Measurements from ENCODE around the gene TLL2.
"Not testable (repeated sequence)": the region's sequence is repeated elsewhere in the genome, so short reads cannot be mapped to it uniquely, and the experiment has no call there.

TLL2 gene

DNA sequence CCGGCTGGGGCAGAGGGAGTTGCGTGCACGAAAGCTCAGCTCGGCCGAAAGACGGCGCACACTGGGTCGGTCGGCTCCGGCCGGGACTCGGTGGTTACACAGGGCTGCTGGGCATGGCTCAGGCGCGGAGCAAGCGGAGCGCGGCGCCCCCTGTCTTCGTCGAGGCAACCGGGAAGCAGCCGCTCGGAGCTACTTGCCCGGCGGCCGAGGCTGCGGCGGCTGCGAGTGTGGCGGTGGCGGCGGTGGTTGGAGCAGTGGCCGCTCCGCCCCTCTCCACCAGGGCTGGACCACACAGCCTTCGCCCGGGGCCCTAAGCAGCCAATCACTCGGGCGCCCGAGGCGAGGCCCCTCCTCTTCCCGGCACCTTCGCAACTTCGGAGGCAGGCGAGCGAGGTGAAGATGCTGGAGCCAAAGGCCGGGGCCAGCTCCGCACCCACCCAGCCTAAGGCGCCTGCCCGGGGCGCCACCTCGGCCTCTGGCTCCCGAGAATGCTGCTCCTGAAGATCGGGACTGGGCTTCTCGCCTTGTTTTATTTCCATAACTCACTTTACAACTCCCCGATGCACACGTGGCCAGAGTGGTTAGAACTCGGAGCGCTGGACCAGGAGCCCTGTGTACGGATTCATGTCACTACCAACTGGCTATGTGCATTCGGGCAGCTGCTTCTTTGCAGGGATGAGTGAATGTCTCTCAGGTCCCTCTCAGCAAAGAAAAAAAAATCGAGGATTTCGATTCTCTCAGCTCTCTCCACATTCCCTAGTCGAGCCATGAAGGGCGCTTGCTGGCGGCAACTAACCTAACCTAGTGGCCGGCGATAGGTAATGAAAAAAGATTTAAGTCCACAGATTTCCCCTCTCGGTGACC, at the start of gene TLL2:
Gene TLL2, minus strand, starts transcription at position 229 of the 864 bp plus-strand sequence. CDS start 241 bp downstream, outside the sequence.
- DNase-seq (ENCODE audit: low read depth in 2 of 2), result peak; percentile 49 to 52

DNA sequence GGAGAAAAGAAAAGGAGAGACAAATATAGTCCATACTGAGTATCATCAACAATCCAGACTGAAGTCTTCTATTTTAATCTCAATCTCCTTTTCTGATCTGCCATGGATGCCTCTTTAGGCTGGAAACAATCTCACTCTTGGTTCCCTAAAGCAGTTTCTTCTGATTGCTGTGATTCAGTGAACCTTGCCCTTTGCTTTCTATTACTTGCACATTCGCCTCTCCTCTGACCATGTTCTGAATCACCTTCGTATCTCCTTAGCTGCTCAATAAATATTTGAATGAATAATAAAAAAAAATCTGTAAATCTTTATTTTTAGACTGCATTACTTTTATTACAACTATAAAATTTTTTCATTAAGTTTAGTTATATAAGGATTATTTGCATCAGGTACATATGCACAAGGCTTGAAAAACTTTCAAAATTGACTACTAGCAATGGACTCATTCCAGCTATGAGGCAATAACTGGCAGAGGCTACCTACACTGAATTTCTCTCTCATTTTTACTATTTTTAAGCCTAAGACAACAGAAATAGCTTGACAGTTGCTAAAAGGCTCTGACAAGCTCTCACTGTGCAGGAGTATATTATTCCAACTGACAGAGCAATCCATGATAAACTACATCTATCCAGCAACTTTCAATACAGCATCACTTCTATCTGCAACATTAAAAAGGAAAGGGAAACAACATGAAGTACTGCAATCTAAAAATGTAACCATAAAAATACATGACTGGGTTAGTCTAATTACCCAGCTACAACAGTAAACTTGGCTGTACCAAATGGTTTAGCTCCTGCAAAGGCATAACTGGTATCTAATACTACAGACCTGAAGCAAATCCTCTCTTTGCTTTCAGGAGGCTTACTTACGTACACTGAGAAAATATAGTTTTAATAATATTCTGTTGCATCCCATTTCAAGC, 47.5 kb upstream of the TLL2 start:
- no peak for DNase-seq (ENCODE audit: low read depth in 2 of 2)

DNA sequence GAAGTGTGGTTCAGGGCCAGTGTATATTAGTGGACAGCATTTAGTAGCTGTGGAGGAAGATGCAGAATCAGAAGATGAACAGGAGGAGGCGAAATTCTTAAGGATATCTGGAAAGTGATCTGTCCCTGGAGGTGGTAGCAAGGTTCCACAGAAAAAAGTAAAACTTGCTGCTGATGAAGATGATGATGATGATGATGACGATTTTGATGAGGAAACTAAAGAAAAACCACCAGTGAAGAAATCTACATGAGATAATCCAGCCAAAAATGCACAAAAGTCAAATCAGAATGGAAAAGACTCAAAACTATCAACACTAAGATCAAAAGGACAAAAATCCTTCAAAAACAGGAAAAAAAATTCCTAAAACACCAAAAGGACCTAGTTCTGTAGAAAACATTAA, 46.8 kb upstream of the TLL2 start:
- no peak for DNase-seq (ENCODE audit: low read depth in 2 of 2)

DNA sequence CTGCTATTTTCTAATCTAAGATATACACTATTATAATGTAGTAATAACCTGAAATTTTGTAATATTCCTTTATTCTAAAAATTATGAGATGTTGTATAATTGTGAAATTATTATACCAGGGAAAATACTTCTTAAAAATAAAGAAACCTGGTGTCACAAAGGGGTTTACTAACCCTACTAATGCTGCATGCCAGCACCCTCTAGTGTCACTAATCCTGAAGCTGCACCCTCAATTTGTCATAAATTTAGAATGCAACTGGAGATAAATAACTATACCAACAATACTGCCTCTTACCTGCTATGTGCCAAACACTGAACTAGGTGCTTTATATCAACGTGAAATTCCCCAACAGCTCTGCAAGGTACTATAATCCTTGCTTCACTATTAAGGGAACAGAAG, 42.3 kb upstream of the TLL2 start:
- no peak for DNase-seq (ENCODE audit: low read depth in 2 of 2)

DNA sequence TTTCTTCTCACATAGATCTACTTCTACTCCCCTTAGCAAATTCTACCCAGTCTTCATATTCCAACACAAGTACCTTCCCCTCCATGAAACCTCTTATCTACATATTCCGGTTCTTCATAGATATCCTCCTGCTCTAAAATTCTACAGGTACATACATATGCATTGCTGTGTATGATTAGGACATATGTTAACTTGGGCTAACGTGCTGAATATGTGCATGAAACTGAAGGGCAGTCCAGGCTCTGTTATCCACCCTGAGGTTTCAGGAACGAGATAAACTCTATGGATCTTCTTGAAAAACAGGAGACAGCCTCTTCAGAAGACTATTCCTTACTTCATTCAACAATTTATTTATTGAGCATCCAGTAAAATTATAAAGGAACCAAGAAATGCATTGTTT, 41.6 kb upstream of the TLL2 start:
- DNase-seq (ENCODE audit: low read depth in 2 of 2), result no peak

DNA sequence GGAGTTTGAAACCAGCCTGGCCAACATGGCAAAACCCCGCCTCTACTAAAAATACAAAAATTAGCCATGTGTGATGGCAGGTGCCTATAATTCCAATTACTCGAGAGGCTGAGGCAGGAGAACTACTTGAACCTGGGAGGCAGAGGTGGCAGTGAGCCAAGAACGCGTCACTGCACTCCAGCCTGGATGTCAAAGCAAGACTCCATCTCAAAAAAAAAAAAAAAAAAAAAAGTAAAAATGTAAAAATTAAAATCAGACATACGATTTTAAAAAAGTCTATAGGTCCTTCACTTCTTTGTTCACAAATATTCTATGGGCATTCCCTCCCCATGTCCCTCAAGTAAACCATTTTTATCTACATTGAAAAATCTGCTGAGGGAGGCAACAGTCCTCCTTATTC, 34.9 kb upstream of the TLL2 start:
- no peak for DNase-seq (ENCODE audit: low read depth in 2 of 2)

DNA sequence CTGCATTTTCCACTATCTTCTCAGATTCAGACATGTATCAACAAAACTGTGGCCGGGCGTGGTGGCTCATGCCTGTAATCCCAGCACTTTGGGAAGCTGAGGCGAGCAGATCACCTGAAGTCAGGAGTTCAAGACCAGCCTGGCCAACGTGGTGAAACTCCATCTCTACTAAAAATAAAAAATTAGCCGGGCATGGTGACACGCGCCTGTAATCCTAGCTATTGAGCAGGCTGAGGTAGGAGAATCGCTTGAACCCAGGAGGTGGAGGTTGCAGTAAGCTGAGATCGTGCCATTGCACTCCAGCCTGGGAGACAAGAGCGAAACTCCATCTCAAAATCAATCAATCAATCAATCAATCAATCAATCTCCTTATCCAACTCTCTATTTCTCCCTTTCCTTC, 31.8 kb upstream of the TLL2 start:
- DNase-seq (ENCODE audit: low read depth in 2 of 2), result not testable (repeated sequence)

DNA sequence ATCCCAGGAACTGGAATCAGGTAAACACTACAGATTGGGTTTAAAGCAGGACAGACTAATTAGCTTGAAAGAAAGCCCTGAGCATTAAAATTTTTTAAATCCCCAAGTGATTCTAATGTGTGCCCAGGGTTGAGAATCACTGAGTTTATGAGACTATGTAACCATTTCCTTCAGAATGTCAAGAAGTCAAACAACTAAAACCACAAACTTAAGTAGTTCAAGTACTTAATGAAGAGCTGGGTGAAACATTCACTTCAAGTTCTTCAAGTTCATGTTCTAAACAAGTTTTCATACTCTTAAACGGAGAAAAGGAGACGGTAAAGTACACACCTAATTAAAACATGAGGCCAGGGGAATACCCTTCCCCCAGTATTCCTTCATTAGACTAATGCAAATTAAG, 28.2 kb upstream of the TLL2 start:
- DNase-seq (ENCODE audit: low read depth in 2 of 2), result no peak

DNA sequence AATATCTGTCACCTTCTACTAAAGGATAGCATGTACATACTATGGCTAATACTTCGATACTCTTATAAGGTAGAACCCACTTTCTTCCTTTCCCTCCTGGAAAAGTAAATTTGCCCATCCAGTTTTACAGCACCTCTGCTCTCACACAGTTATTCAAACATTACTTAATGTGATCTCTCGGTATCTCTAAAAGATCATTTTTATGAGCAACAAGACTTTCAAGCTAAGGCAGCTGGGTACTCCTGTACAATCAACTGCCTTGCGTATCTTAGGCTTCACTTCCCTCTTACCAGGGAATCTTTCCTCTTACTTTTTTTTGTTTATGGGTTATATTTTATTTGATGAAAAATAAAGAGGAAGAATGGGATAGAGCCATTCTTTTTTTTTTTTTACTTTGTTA, 26.5 kb upstream of the TLL2 start:
- no peak for DNase-seq (ENCODE audit: low read depth in 2 of 2)

DNA sequence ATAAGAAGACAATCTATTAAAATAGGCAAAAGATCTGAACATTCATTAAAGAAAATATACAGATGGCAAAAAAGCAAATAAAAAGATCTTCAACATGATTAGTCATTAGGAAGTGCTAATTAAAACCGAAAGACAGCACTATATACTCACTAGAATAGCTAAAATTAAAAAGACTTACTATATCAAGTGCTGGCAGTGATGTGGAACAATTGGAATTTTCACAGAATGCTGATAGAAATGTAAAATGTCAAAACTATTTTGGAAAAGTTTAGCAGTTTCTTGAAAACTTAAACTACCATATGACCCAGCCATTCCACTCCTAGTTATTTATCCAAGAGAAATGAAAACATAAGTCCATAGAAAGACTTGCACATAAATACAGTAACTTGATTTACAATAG, 25.0 kb upstream of the TLL2 start:
- DNase-seq (ENCODE audit: low read depth in 2 of 2), result no peak

DNA sequence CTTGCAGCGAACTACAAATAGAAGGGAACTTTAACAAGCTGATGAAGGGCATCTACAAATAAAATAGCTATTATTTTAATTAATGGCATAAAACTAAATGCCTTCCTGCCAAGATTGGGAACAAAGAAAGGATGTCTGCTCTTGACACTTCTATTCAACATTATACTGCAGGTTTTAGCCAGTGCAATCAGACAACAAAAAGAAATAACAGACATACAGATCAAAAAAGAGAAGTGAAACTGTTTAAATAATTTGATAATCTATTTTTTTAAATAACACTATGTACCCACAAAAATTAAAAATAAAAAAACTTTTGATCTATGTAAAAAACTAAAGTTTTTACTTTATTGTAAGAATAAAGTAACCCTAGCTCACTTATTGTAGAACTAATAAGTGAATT, 22.4 kb upstream of the TLL2 start:
- no peak for DNase-seq (ENCODE audit: low read depth in 2 of 2)

DNA sequence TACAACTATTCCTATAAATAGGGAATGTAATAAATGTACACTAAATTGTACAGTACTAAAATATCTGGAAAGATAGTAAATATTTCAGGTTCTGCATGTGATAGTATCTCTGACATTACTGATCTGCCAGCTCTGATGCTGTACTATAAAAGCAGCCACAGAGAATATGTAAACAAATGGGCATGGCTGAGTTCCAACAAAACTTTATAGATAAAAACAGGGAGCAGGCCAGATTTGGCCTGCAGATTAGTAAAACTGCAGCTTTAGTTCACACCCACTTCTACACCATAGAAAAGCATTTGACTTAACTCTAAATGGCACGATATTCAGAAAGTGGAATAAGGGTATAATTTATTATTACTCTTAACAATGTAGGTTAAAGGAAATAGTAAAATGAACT, 18.8 kb upstream of the TLL2 start:
- no peak for DNase-seq (ENCODE audit: low read depth in 2 of 2)

DNA sequence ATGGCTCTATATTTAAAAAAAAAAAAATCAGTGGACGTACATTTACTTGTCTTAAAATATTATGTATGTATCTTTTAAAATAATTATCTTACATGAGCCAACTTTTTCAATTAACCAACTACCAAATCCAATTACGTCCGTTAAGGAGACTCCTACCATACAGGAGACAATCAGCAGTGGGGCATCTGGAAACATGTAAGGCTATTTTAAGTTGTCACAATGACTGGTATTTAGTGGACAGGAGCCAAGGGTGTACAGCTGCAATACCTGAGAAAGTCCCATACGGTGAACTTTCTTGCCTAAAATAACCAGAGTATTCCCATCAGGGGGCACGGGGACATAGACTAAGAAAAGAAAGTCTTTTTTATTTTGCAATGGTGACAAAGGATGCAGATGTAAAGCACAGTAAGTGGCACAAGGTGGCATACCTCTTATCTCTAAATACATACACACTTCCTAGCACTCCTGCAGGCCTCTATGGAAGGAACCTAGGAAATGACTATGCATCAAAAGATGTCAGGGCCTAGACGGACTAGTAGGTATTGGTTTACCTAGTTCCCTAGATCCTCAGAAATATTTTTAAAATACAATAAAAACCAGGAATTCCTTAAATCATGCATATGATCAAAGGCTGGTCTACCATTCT, 16.0 kb upstream of the TLL2 start:
- no peak for DNase-seq (ENCODE audit: low read depth in 2 of 2)

DNA sequence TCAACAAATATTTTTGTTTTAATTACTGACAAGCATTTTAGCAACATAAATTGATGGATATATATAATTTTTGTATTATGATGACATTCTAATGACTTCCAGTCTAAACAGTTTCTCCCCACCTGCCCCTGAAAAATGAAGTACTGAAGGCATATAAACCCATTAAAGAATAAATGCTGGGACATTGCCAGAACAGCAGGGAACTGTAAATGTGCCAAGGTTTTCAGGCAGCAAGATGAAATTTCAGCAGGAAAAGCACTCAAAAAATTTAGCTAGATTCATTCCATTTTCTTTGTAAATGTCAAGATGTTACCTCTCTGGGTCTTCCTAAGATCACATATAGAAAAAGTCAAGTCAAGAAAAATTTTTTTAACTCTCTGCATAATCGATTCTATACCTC, 11.0 kb upstream of the TLL2 start:
- no peak for DNase-seq (ENCODE audit: low read depth in 2 of 2)

DNA sequence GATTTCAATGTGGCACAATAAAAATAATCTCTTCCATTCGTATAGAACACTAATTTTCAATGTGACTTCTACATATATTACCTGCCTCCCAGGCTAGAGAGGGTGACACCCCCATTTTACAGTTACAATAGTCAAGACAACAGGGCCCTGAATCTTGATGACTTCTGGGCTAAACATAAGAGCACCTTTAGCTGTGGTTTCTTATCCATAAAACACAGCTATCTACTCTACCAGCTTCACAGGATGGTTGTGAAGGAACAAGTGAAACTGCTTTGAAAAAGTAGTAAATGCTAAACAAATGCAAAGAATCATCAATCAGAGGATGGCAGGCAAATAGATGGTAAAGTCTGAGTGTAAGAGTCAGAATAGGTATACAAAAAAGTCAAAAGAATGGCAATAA, 3.6 kb upstream of the TLL2 start:
- no peak for DNase-seq (ENCODE audit: low read depth in 2 of 2)

DNA sequence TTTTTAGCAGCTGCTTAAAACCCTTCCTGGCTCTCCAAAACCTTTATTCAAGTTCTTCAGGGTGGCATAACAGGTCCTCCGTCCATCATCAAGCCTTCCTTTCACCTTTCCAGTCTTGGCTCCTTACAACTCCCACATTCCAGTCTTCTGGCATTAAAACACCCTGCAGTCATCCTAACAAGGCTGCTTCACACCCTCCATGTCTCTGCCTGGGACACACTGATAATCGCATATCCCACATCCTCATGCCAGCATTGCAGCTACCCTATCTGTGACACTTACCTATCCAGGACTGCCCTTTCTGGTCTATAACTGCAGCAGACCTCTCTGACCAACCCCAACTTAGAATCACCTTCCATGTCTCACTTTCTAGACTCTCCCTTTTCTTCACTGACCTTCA, 2.6 kb upstream of the TLL2 start:
- DNase-seq (ENCODE audit: low read depth in 2 of 2), result no peak

DNA sequence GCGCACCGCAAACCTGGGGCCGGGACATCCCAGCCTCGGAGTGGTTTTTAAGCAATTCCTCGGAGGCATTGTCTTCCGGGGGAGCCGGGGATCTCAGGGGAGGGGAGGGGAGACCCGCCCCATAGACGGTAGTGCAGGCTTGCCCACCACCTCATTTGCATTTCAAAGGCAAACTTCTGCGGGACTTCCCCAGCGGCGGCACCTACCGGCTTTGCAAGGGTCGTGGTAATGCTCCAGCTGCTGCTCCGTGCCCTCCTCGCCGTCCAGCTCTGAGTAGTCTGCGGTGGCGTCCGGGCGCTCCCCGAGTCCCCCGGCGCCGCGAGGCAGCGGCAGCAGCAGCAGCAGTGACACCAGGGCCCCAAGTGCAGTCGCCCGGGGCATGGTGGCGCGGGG, 425 bp downstream of the TLL2 start:
- no peak for DNase-seq (ENCODE audit: low read depth in 2 of 2)

DNA sequence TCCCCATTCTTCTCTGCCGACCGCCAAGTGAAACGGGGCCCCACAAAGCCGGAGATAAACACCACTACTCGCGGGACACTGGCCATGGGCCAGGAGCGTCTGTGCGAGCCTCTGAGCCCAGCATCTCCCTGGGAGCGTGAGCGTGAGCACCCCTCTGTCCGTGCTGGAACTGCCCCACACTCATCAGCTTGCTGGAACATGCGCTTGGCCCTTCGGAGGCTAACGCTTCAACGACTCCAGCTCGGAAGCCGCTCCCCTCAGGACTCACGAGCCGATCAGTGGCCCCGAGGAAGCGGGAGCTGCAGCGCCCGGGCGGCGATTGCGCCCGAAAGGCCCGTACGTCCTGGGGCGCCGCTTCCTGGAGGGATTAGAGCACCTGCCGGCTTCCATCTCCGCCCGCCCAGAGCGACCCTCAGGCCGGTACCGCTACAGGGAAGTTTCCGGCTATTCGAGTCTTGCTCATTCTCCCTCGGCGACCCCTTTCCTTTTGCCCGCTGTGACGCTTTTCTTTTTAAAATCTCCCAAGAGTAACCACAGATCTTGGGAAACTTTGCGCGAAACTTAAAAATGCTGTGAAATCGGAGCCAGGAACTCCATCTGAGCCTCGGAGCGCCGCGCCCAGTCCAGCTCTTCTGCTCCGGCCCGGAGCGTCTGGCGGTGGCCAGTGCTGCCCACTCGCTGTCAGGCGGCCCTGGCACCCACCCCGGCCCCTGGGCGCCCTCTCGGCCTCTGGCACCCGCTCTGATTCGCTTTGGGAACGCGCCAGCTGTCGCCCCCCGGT, 1.0 kb downstream of the TLL2 start:
- no peak for DNase-seq (ENCODE audit: low read depth in 2 of 2)

DNA sequence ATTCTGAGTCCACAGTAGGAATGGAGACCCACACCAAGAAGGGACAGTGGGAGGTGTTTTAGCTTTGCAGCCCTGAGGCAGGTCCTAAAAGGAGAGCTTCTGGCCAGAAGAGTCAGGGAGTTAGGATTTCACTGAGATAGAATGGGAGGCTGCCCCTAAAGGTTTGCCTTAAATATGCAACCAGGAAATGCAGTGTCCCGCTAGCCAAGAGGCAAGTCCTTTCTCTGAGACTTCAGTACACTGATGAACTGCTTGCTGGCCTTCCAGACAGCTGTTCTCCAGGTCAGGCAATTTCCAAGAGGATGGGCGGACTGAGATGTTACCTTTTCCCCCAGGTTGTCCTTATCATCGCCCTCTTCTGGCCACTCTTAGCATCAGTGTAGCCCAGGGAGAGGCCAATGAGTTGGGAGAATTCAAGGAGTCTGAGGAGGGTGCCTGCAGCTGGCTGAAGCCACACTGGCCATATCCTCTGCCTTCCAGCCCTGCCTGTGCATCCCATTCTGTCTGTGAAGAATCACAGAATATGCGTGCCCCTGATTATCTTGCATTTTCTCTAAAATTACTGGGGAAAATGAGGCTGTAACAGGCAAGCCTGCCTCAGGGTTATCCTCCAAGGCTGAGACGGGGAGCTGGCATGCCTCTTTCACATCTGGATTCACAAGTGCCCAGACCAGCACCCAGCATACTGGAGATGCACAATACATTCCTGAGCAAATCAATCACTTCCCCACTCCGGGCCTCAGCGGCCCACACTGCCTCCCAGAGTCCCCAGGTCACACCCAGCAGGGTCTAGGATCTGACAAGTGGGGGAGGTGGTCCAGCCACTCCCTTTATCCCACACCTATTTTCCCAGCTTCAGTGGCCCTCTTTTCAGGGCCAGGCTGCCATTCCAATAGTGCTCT, 2.4 kb downstream of the TLL2 start:
- no peak for DNase-seq (ENCODE audit: low read depth in 2 of 2)

DNA sequence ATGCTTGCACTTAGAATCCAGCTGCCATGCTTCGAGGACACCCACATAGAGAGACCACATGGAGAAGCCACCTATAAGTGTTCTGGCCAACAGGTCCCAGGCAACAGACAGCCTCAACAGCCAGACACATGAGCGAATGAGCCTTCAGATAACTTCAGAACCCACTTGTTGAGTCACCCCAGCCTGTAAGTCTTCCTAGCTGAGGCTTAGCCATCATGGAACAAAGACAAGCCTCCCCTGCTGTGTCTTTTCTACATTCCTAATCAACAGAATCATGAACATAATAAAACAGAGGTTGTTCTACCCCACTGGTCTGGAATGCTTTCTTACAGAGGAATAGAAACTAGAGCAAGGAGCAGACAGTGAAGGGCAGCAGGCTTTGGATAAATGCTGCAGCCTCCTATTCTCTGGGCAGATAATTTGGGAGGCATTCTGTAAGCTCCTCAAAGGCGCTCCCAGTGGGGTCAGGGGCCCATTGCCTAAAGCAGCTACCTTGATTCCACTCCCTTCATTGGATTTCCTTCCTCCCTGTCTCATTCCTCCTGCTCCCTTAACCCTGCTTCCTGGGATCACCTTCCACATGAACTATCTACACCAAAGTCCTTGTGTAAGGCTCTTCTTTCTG, 4.6 kb downstream of the TLL2 start:
- DNase-seq (ENCODE audit: low read depth in 2 of 2), result peak; percentile 41 to 44
